Measurements from ENCODE around the gene CENPN.
A peak's percentile ranks its signal among the peaks of the same experiment; 100 is the strongest.

Gene CENPN

GRCh38 chr16:80974649-80975376 is 32.2 kb upstream of the CENPN start:
- H3K36me3 Mint-ChIP-seq (ENCODE audit: low read depth), result peaks cover 37% of the 10 kb centered on the region
- no peak overlapping the region for H3K4me3 Mint-ChIP-seq
- H3K9me3 Mint-ChIP-seq, result no peaks in the 10 kb centered on the region
- H3K27me3 Mint-ChIP-seq (ENCODE audit: low read depth), result no peaks in the 10 kb centered on the region
- peak; percentile 19 to 46 (median 28) for TF ChIP-seq CTCF (IDR thresholded peaks at IDR 0.05; ENCODE audit: unreplicated experiment in 3 of 3)
- no peaks in the 10 kb centered on the region for H3K4me1 Mint-ChIP-seq
- H3K27ac Mint-ChIP-seq, result no peak overlapping the region

GRCh38 chr16:80976946-80977345 is 30.1 kb upstream of the CENPN start:
- Mint-ChIP-seq H3K4me1 (no peaks in the 10 kb centered on the region), H3K27ac (no peak overlapping the region), H3K36me3 (ENCODE audit: low read depth) (peaks cover 38% of the 10 kb centered on the region), H3K27me3 (ENCODE audit: low read depth) (no peaks in the 10 kb centered on the region), H3K9me3 (no peaks in the 10 kb centered on the region), H3K4me3 (no peak overlapping the region)
- no peak for TF ChIP-seq CTCF (IDR thresholded peaks at IDR 0.05; ENCODE audit: unreplicated experiment in 3 of 3)

GRCh38 chr16:80981103-80981502 is 25.9 kb upstream of the CENPN start:
- H3K27me3 Mint-ChIP-seq (ENCODE audit: low read depth), result no peaks in the 10 kb centered on the region
- peaks cover 30% of the 10 kb centered on the region for H3K36me3 Mint-ChIP-seq (ENCODE audit: low read depth)
- no peaks in the 10 kb centered on the region for H3K4me1 Mint-ChIP-seq
- no peak overlapping the region for H3K4me3 Mint-ChIP-seq
- no peak for TF ChIP-seq CTCF (IDR thresholded peaks at IDR 0.05; ENCODE audit: unreplicated experiment in 3 of 3)
- no peaks in the 10 kb centered on the region for H3K9me3 Mint-ChIP-seq
- H3K27ac Mint-ChIP-seq, result no peak overlapping the region

GRCh38 chr16:80982646-80983045 is 24.4 kb upstream of the CENPN start:
- no peak overlapping the region for H3K4me3 Mint-ChIP-seq
- peaks cover 7% of the 10 kb centered on the region for H3K4me1 Mint-ChIP-seq
- no peak for TF ChIP-seq CTCF (IDR thresholded peaks at IDR 0.05; ENCODE audit: unreplicated experiment in 3 of 3)
- no peaks in the 10 kb centered on the region for H3K9me3 Mint-ChIP-seq
- no peak overlapping the region for H3K27ac Mint-ChIP-seq
- peaks cover 26% of the 10 kb centered on the region for H3K36me3 Mint-ChIP-seq (ENCODE audit: low read depth)
- no peaks in the 10 kb centered on the region for H3K27me3 Mint-ChIP-seq (ENCODE audit: low read depth)

GRCh38 chr16:80984124-80984892 is 22.7 kb upstream of the CENPN start:
- Mint-ChIP-seq H3K36me3 (ENCODE audit: low read depth) (peaks cover 16% of the 10 kb centered on the region), H3K4me3 (no peak overlapping the region), H3K27me3 (ENCODE audit: low read depth) (no peaks in the 10 kb centered on the region), H3K4me1 (peaks cover 7% of the 10 kb centered on the region), H3K27ac (no peak overlapping the region), H3K9me3 (no peaks in the 10 kb centered on the region)
- no peak for TF ChIP-seq CTCF (IDR thresholded peaks at IDR 0.05; ENCODE audit: unreplicated experiment in 3 of 3)

Measured in nephron (organoid).